H1 (cell line): ENCODE results near the gene ADCY3. TPM values are rescaled to one million over a fixed set of nuclear protein-coding genes. Genes with fewer than 3 reads are reported as not detected.

ENCODE experiments used
- CTCF ChIA-PET: fragments of 300-600 bp; sonication (Branson Sonifier 250); formaldehyde crosslinking; loops from one replicate; lab custom pipeline; 2021; ENCODE audit not compliant: partially characterized antibody; lab: Charles Lee
- POLR2A ChIA-PET: fragments of 300-600 bp; sonication (Branson Sonifier 250); formaldehyde crosslinking; loops from one replicate; lab custom pipeline; 2021; ENCODE audit warnings: inconsistent platforms; ENCODE audit not compliant: partially characterized antibody; lab: Charles Lee
- DNase-seq, 2 experiments: peaks; one replicate each; pipeline versions ENCODE4 v3.0.0 to v3.0.0-alpha.2; 2010 to 2022; ENCODE audit warnings: low spot score in 2 of 2, low read depth in 1 of 2, mixed read lengths in 1 of 2
- FAIRE-seq: peaks from 2 replicates; lab custom pipeline; 2011; peaks lifted over from hg19 to GRCh38; lab: Jason Lieb, UNC
- H2AFZ ChIP-seq: 2 replicates; pipeline ENCODE4 v1.8.1; 2012; ENCODE audit warnings: low read length, inconsistent platforms
- H2AK5ac ChIP-seq: 2 replicates; pipeline ENCODE4 v1.6.1; 2013; ENCODE audit warnings: low read depth, low read length
- H2BK120ac ChIP-seq: replicated peaks from 2 replicates; pipeline ENCODE3; 2013; ENCODE audit warnings: low read depth, low read length, inconsistent platforms
- H2BK12ac ChIP-seq: 2 replicates; pipeline ENCODE4 v1.6.1; 2013; ENCODE audit warnings: low read depth, low read length
- H2BK15ac ChIP-seq: 2 replicates; pipeline ENCODE4 v1.6.1; 2013; ENCODE audit warnings: low read length
- H2BK20ac ChIP-seq: 2 replicates; pipeline ENCODE4 v1.6.1; 2013; ENCODE audit warnings: low read length
- H2BK5ac ChIP-seq: 2 replicates; pipeline ENCODE4 v1.6.1; 2013; ENCODE audit warnings: low read depth, low read length
- H3K14ac ChIP-seq: 2 replicates; pipeline ENCODE4 v1.6.1; 2013; ENCODE audit warnings: inconsistent platforms; ENCODE audit not compliant: insufficient read length
- H3K18ac ChIP-seq: 2 replicates; pipeline ENCODE4 v1.6.1; 2013; ENCODE audit warnings: low read length; ENCODE audit errors: extremely low read depth
- H3K23ac ChIP-seq: 2 replicates; pipeline ENCODE4 v1.6.1; 2013; ENCODE audit warnings: inconsistent platforms; ENCODE audit not compliant: insufficient read length
- H3K23me2 ChIP-seq: 2 replicates; pipeline ENCODE4 v1.6.1; 2013; ENCODE audit warnings: low read depth, low read length
- H3K27ac ChIP-seq: 2 replicates; pipeline ENCODE4 v1.6.1; 2011; ENCODE audit warnings: low read depth, low read length, inconsistent platforms
- H3K27me3 ChIP-seq, 4 experiments: replicated peaks in 1 of 4; 1 replicate in 1 of 4; 2 replicates in 3 of 4; pipeline versions ENCODE4 v1.6.1 to v1.8.1; 2011 to 2013; ENCODE audit warnings: low read length in 3 of 4, mild to moderate bottlenecking in 3 of 4, inconsistent platforms in 2 of 4, mixed read lengths in 2 of 4, moderate library complexity in 1 of 4; ENCODE audit not compliant: control insufficient read depth in 3 of 4, insufficient read depth in 3 of 4; ENCODE audit errors: extremely low read depth in 1 of 4
- H3K36me3 ChIP-seq, 4 experiments: 2 replicates each; pipeline versions ENCODE4 v1.6.1 to v1.8.1; 2011 to 2013; ENCODE audit warnings: mild to moderate bottlenecking in 4 of 4, low read length in 3 of 4, moderate library complexity in 2 of 4, control low read depth in 1 of 4, inconsistent platforms in 1 of 4; ENCODE audit not compliant: insufficient read depth in 4 of 4, control insufficient read depth in 2 of 4
- H3K4ac ChIP-seq: replicated peaks from 2 replicates; pipeline ENCODE3; 2013; ENCODE audit warnings: low read length, low read depth, mixed read lengths, inconsistent platforms; ENCODE audit not compliant: insufficient read length
- H3K4me1 ChIP-seq, 4 experiments: replicated peaks in 1 of 4; 1 replicate in 1 of 4; 2 replicates in 3 of 4; pipeline versions ENCODE4 v1.6.1 to v1.8.1; 2011 to 2013; ENCODE audit warnings: low read length in 3 of 4, inconsistent platforms in 2 of 4, mixed read lengths in 1 of 4; ENCODE audit not compliant: insufficient read depth in 4 of 4, control insufficient read depth in 3 of 4
- H3K4me2 ChIP-seq, 2 experiments: 2 replicates each; pipeline versions ENCODE4 v1.6.1 to v1.8.1; 2011 to 2013; ENCODE audit warnings: low read depth in 2 of 2, low read length in 2 of 2, control low read depth in 1 of 2, inconsistent platforms in 1 of 2, mild to moderate bottlenecking in 1 of 2; ENCODE audit not compliant: insufficient read depth in 1 of 2
- H3K4me3 ChIP-seq, 4 experiments: fragments of 200-600, 300-600 bp in 1 of 4; sonication (generic), shearing (Covaris generic), sonication (Bioruptor Twin) in 1 of 4; 2 replicates each; pipeline versions ENCODE4 v1.5.1 to v1.8.1; 2011 to 2016; ENCODE audit warnings: low read length in 4 of 4, low read depth in 3 of 4, control low read depth in 2 of 4, inconsistent platforms in 2 of 4, mild to moderate bottlenecking in 2 of 4, mixed read lengths in 1 of 4, moderate library complexity in 1 of 4; ENCODE audit not compliant: insufficient read depth in 2 of 4; ENCODE audit errors: extremely low read depth in 1 of 4
- H3K56ac ChIP-seq: replicated peaks from 2 replicates; pipeline ENCODE3; 2013; ENCODE audit warnings: low read depth, mild to moderate bottlenecking, mixed read lengths, low read length, inconsistent platforms; ENCODE audit not compliant: insufficient read length
- H3K79me1 ChIP-seq: 2 replicates; pipeline ENCODE4 v1.6.1; 2013; ENCODE audit warnings: low read depth, low read length, control low read depth
- H3K79me2 ChIP-seq, 2 experiments: 2 replicates each; pipeline versions ENCODE4 v1.6.1 to v1.8.1; 2012 to 2013; ENCODE audit warnings: low read length in 2 of 2, mild to moderate bottlenecking in 2 of 2, inconsistent platforms in 1 of 2; ENCODE audit not compliant: insufficient read depth in 2 of 2, control insufficient read depth in 1 of 2
- H3K9ac ChIP-seq, 4 experiments: replicated peaks in 1 of 4; 1 replicate in 1 of 4; 2 replicates in 3 of 4; pipeline versions ENCODE4 v1.6.1 to v1.8.1; 2011 to 2013; ENCODE audit warnings: low read depth in 3 of 4, low read length in 3 of 4, control low read depth in 2 of 4, mild to moderate bottlenecking in 2 of 4, moderate library complexity in 2 of 4, inconsistent platforms in 1 of 4; ENCODE audit errors: extremely low read depth in 1 of 4
- H3K9me3 ChIP-seq, 2 experiments: 2 replicates each; pipeline versions ENCODE4 v1.6.1 to v1.8.1; 2012 to 2013; ENCODE audit warnings: mild to moderate bottlenecking in 2 of 2, moderate library complexity in 2 of 2, control low read depth in 1 of 2, inconsistent platforms in 1 of 2, low read depth in 1 of 2, low read length in 1 of 2, mixed read lengths in 1 of 2; ENCODE audit not compliant: insufficient read depth in 2 of 2
- H4K20me1 ChIP-seq, 2 experiments: replicated peaks in 1 of 2; 2 replicates each; pipeline versions ENCODE3 to v1.8.1; 2011 to 2013; ENCODE audit warnings: inconsistent platforms in 2 of 2, low read length in 2 of 2, mild to moderate bottlenecking in 1 of 2; ENCODE audit not compliant: insufficient read depth in 2 of 2, control insufficient read depth in 1 of 2
- H4K5ac ChIP-seq: 2 replicates; pipeline ENCODE4 v1.6.1; 2013; ENCODE audit warnings: low read length, low read depth, mixed read lengths, inconsistent platforms; ENCODE audit not compliant: insufficient read length
- H4K8ac ChIP-seq: 2 replicates; pipeline ENCODE4 v1.8.0; 2013; ENCODE audit warnings: mild to moderate bottlenecking, moderate library complexity, low read length, inconsistent platforms; ENCODE audit not compliant: insufficient read depth; ENCODE audit errors: extremely low read depth
- H4K91ac ChIP-seq: replicated peaks from 2 replicates; pipeline ENCODE3; 2013; ENCODE audit warnings: low read length, mixed read lengths, inconsistent platforms; ENCODE audit not compliant: insufficient read length
- EGR1 ChIP-seq: IDR thresholded peaks from 2 replicates; pipeline ENCODE4 v1.6.1; 2011; ENCODE audit warnings: low read depth, low read length, borderline replicate concordance
- WGBS, 2 experiments: shearing (Covaris generic) in 1 of 2; methylation state at CpG; one replicate each; pipeline versions ENCODE4 v1.1.6 to v1.1.7; 2013 to 2015; ENCODE audit warnings: low lambda C conversion rate in 2 of 2, mixed read lengths in 2 of 2, inconsistent platforms in 1 of 2, low coverage in 1 of 2, missing lambda C conversion rate in 1 of 2; ENCODE audit not compliant: insufficient replicate concordance in 2 of 2, insufficient coverage in 1 of 2, insufficient read length in 1 of 2; ENCODE audit errors: extremely low coverage in 1 of 2, missing lambda C conversion rate in 1 of 2; 5-methylcytosine and 5-hydroxymethylcytosine counted together
- polyA plus RNA-seq, 7 experiments: library from polyadenylated mRNA; depleted of rRNA in 3 of 7; stranded (reverse) in 5 of 7; unstranded in 2 of 7; fragments of >200 nt in 5 of 7; fragments of 200-250 nt in 2 of 7; gene quantifications; 1 replicate in 5 of 7; 2 replicates in 1 of 7; 4 replicates in 1 of 7; pipeline versions ENCODE4 v1.2.1 to v1.2.3, GENCODE V29; 2011 to 2013; ENCODE audit warnings: missing spikeins in 2 of 7, mixed read lengths in 2 of 7
- total RNA-seq: library from RNA; stranded (reverse); fragmentation: NEBNext Ultra II Directional; extraction: Animal tissue kit (Norgen Biotek cat#: 25700); gene quantifications from 2 replicates; pipeline ENCODE4 v1.2.1, GENCODE V29; 2021
- TF ChIP-seq, protein P1 (sequence below), 3 experiments: IDR thresholded peaks; 1 replicate in 2 of 3; 2 replicates in 1 of 3; pipeline versions ENCODE4 v1.5.1 to v1.6.1; 2011; ENCODE audit warnings: low read length in 3 of 3, mild to moderate bottlenecking in 3 of 3, inconsistent platforms in 2 of 3, low read depth in 1 of 3, moderate library complexity in 1 of 3; ENCODE audit not compliant: insufficient read depth in 1 of 3; ENCODE audit errors: control extremely low read depth in 1 of 3

Gene ADCY3
- total and polyA plus RNA-seq, 2 of the 8 experiments (the other 6 are each of a cell fraction or from before 2014, with no cell fraction given) = 45.1 to 52.9 TPM

DNA sequence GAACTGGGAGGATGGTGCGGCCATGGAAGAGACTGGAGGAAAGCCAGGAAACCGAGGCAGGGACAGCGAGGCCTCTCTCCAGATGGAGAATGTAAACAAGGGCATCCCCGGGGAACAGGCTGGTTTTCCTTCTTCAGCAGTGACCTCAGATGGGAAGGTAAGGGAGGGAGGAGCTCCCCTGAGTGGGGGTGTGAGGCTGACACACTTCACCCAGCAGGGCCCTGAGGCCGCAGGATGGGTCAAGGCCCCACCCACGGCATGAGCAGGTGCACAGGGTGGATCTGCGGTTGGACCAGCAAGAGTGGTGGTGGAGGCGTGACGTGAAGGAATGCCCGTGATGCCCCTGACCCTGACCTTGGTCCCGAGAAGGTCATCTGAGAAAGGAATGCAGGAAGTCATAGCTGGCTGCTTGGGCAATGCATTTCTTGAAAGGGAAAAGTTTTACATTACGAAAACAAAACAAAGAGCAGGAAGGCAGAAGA is 48.1 kb downstream of the ADCY3 start:
- Histone ChIP-seq H4K8ac (no peak overlapping the region), H3K4me1 (peaks cover 0 to 8% (median under 1%) of the 10 kb centered on the region in 4 experiments; a peak in 2 of 7 replicates), H4K5ac (no peak overlapping the region), H4K20me1 (peaks cover 0 to 2% of the 10 kb centered on the region in 2 experiments), H2BK20ac (no peak overlapping the region), H3K4me3 (no peak overlapping the region), H3K18ac (no peak overlapping the region), H2BK12ac (no peak overlapping the region), H3K79me2 (no peaks in the 10 kb centered on the region), H2AFZ (no peak overlapping the region), H3K36me3 (no peaks in the 10 kb centered on the region), H2BK120ac (no peak overlapping the region), H4K91ac (no peak overlapping the region), H3K14ac (no peak overlapping the region), H2BK15ac (no peak overlapping the region), H3K27me3 (no peaks in the 10 kb centered on the region), H3K79me1 (no peaks in the 10 kb centered on the region; the same call in 1 of the 2 replicates), H3K56ac (no peak overlapping the region), H3K4me2 (no peak overlapping the region), H3K4ac (no peak overlapping the region), H3K23me2 (no peaks in the 10 kb centered on the region), H2AK5ac (no peak overlapping the region), H3K9me3 (no peaks in the 10 kb centered on the region), H3K23ac (no peak overlapping the region), H3K9ac (no peak overlapping the region), H3K27ac (no peak overlapping the region), H2BK5ac (no peak overlapping the region)
- CTCF ChIA-PET = interaction anchor here (0.8 to 2.4 kb wide), 3 partner anchors 10 to 19 kb away, joined by 3 to 13 read pairs (median 5); no protein-coding TSS in a partner anchor
- DNase-seq (no peak), FAIRE-seq (no peak)
- 91% methylated on average over 12 of the region's 12 CpGs; no CpG with 5 or more reads in 1 of the 2 experiments for WGBS, 2 experiments
- POLR2A ChIA-PET = no interaction called here
- no peak for TF ChIP-seq EGR1
- TF ChIP-seq, protein P1, sequence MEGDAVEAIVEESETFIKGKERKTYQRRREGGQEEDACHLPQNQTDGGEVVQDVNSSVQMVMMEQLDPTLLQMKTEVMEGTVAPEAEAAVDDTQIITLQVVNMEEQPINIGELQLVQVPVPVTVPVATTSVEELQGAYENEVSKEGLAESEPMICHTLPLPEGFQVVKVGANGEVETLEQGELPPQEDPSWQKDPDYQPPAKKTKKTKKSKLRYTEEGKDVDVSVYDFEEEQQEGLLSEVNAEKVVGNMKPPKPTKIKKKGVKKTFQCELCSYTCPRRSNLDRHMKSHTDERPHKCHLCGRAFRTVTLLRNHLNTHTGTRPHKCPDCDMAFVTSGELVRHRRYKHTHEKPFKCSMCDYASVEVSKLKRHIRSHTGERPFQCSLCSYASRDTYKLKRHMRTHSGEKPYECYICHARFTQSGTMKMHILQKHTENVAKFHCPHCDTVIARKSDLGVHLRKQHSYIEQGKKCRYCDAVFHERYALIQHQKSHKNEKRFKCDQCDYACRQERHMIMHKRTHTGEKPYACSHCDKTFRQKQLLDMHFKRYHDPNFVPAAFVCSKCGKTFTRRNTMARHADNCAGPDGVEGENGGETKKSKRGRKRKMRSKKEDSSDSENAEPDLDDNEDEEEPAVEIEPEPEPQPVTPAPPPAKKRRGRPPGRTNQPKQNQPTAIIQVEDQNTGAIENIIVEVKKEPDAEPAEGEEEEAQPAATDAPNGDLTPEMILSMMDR (IDR thresholded peaks at IDR 0.05; ENCODE audit: control extremely low read depth in 1 of 3, insufficient read depth in 1 of 3, low read depth in 1 of 3, low read length in 3 of 3) = no peak
